Lung (tissue), 12 donors: Measurements from ENCODE around the gene KCND2. TPM values are rescaled to one million over a fixed set of nuclear protein-coding genes. Genes with fewer than 3 reads are reported as not detected.
A peak's percentile ranks its signal among the peaks of the same experiment; 100 is the strongest.
"Not testable (repeated sequence)": the region's sequence is repeated elsewhere in the genome, so short reads cannot be mapped to it uniquely, and the experiment has no call there.

ENCODE experiments used
- ATAC-seq: fragments of 200-7000 bp; cut with Tn5 transposase; one replicate; pipeline ENCODE4 v1.9.1; 2020; ENCODE audit warnings: moderate number of reproducible peaks; ENCODE audit not compliant: insufficient read depth, low FRiP score
- DNase-seq, 3 donors: peaks; one replicate each; pipeline ENCODE4 v3.0.0-alpha.2; 2013 to 2017
- H3K27ac ChIP-seq, 2 donors: one replicate each; pipeline ENCODE4 v1.5.1; 2013; ENCODE audit warnings: mild to moderate bottlenecking in 2 of 2, moderate library complexity in 2 of 2, control low read depth in 1 of 2, inconsistent platforms in 1 of 2, low read depth in 1 of 2, low read length in 1 of 2
- H3K27me3 ChIP-seq, 3 donors: one replicate each; pipeline ENCODE4 v1.5.1; 2013; ENCODE audit warnings: low read length in 2 of 3; ENCODE audit not compliant: control insufficient read depth in 3 of 3, insufficient read depth in 3 of 3
- H3K36me3 ChIP-seq, 4 donors: one replicate each; pipeline ENCODE4 v1.5.1; 2013; ENCODE audit warnings: low read length in 4 of 4, mild to moderate bottlenecking in 1 of 4, moderate library complexity in 1 of 4; ENCODE audit not compliant: control insufficient read depth in 4 of 4, insufficient read depth in 4 of 4
- H3K4me1 ChIP-seq, 5 donors: one replicate each; pipeline ENCODE4 v1.5.1; 2013; ENCODE audit warnings: low read length in 5 of 5, mild to moderate bottlenecking in 2 of 5, moderate library complexity in 1 of 5; ENCODE audit not compliant: control insufficient read depth in 5 of 5, insufficient read depth in 5 of 5
- H3K4me3 ChIP-seq: one replicate; pipeline ENCODE4 v1.5.1; 2013; ENCODE audit warnings: mild to moderate bottlenecking, control low read depth, moderate library complexity
- H3K9ac ChIP-seq, 2 donors: one replicate each; pipeline ENCODE4 v1.5.1; 2013; ENCODE audit warnings: low read length in 2 of 2, control low read depth in 1 of 2; ENCODE audit not compliant: insufficient read depth in 1 of 2
- H3K9me3 ChIP-seq, 4 donors: one replicate each; pipeline ENCODE4 v1.5.1; 2013; ENCODE audit warnings: low read length in 3 of 4, mild to moderate bottlenecking in 1 of 4, moderate library complexity in 1 of 4; ENCODE audit not compliant: control insufficient read depth in 4 of 4, insufficient read depth in 3 of 4
- CTCF ChIP-seq: IDR thresholded peaks from 2 replicates; pipeline ENCODE4 v1.5.1; 2012; ENCODE audit warnings: mild to moderate bottlenecking; ENCODE audit errors: control extremely low read depth, extremely low read depth
- WGBS, 2 donors: extraction: QIAGEN DNeasy Blood & Tissue Kit; methylation state at CpG; one replicate each; pipeline ENCODE4 v1.1.7; 2013; 5-methylcytosine and 5-hydroxymethylcytosine counted together
- polyA plus RNA-seq, 2 donors: library from polyadenylated mRNA; stranded (reverse); fragments of 200-250 nt; gene quantifications; one replicate each; pipeline ENCODE4 v1.2.1, GENCODE V29; 2013
- total RNA-seq, 2 donors: library from RNA; depleted of rRNA in 1 of 2; stranded (reverse); fragments of >200 nt in 1 of 2; gene quantifications; one replicate each; pipeline ENCODE4 v1.2.1, GENCODE V29; 2014 to 2021
- donor health status: control.
- donor health status: control.
- donor health status: Bipolar disorder and iron deficiency.
- donor health status: healthy.
- donor health status: DM: yes; HTN: yes; CAD: no.

Gene KCND2
- total and polyA plus RNA-seq, 4 donors, result 0.03 to 1.1 (median 0.10) TPM

DNA sequence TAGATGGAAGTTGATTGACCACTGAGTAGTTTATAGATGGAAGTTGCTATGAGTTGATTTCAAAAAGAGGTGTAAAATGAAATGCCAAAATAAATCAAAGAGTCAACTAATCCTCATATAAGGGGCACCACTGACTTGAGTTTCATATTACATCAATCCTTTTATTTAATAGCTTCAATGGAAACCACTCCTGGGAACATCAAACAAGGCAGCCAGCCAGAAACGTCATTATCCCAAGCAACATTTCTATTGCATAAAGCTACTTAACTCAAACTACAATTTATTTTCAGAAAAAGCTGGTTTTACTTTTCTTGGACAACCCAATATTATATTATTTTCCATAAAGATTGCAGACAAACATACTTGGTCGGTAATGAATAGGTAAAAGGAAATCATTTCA, 422.9 kb downstream of the KCND2 start:
- 71 to 81% methylated on average over 2 of the region's 2 CpGs for WGBS, 2 donors
- no peak overlapping the region for H3K4me3 ChIP-seq
- no peaks in the 10 kb centered on the region for H3K27me3 ChIP-seq
- no peaks in the 10 kb centered on the region for H3K36me3 ChIP-seq
- no peak for ATAC-seq
- TF ChIP-seq CTCF, result no peak
- DNase-seq, result peak in 1 of 3 donors; percentile 18
- H3K4me1 ChIP-seq, result no peaks in the 10 kb centered on the region
- H3K9ac ChIP-seq, result no peak overlapping the region
- no peak overlapping the region for H3K27ac ChIP-seq
- H3K9me3 ChIP-seq, result no peaks in the 10 kb centered on the region

GRCh38 chr7:120700796-120701195, 427.8 kb downstream of the KCND2 start:
- no peaks in the 10 kb centered on the region for H3K9me3 ChIP-seq
- no peak overlapping the region for H3K4me3 ChIP-seq
- H3K27me3 ChIP-seq, result no peaks in the 10 kb centered on the region
- DNase-seq (no peak), ATAC-seq (no peak)
- H3K27ac ChIP-seq, result no peak overlapping the region
- 96 to 98% methylated on average over 2 of the region's 2 CpGs for WGBS, 2 donors
- no peak overlapping the region for H3K9ac ChIP-seq
- TF ChIP-seq CTCF, result no peak
- H3K36me3 ChIP-seq, result no peaks in the 10 kb centered on the region
- H3K4me1 ChIP-seq, result no peaks in the 10 kb centered on the region

DNA sequence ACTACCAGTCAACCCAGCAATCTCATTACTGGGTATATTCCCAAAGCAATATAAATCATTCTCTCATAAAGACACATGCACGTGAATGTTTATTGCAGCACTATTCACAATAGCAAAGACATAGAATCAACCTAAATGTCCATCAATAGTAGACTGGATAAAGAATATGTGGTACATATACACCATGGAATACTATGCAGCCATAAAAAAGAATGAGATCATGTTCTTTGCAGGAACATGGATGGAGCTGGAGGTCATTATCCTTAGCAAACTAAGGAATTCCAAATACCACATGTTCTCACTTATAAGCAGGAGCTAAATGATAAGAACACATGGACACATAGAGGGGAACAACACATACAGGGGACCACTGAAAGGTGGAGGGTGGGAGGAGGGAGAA, 429.4 kb downstream of the KCND2 start:
- ATAC-seq, H3K4me1 ChIP-seq, H3K27me3 ChIP-seq, DNase-seq, H3K27ac ChIP-seq, H3K4me3 ChIP-seq, H3K9me3 ChIP-seq, H3K36me3 ChIP-seq, H3K9ac ChIP-seq: not testable (repeated sequence)
- 78 to 89% methylated on average over 1 of the region's 1 CpG for WGBS, 2 donors

GRCh38 chr7:120703585-120704240, 430.7 kb downstream of the KCND2 start:
- 68 to 77% methylated on average over 3 of the region's 3 CpGs for WGBS, 2 donors
- Histone ChIP-seq H3K36me3 (no peaks in the 10 kb centered on the region), H3K27me3 (no peaks in the 10 kb centered on the region), H3K9me3 (no peaks in the 10 kb centered on the region), H3K27ac (no peak overlapping the region), H3K9ac (no peak overlapping the region), H3K4me3 (no peak overlapping the region), H3K4me1 (no peaks in the 10 kb centered on the region)
- TF ChIP-seq CTCF, result no peak
- DNase-seq, result no peak
- no peak for ATAC-seq
